Endothelial cell of umbilical vein (primary cell): ENCODE results near the gene WARS2. TPM values are rescaled to one million over a fixed set of nuclear protein-coding genes. Genes with fewer than 3 reads are reported as not detected.

Source experiments
- BruUV-seq: library from RNA; stranded (reverse); fragments of 400-500 nt; replicated peaks from 2 replicates; lab custom pipeline; 2021; lab: Mats Ljungman, UMichigan
- CTCF ChIA-PET: fragments of 300-600, 350-600 bp; sonication (Branson Sonifier 250); formaldehyde crosslinking; loops from one replicate; lab custom pipeline; 2021; ENCODE audit warnings: antibody characterized with exemption, inconsistent platforms; lab: Charles Lee
- POLR2A ChIA-PET: fragments of 300-600, 350-600 bp; sonication (Branson Sonifier 250); formaldehyde crosslinking; loops from one replicate; lab custom pipeline; 2021; ENCODE audit warnings: antibody characterized with exemption, inconsistent platforms; lab: Charles Lee
- DNase-seq: peaks from one replicate; pipeline ENCODE4 v3.0.0-alpha.2; 2011; ENCODE audit warnings: low read depth, low spot score
- FAIRE-seq: peaks from 2 replicates; lab custom pipeline; 2011; peaks lifted over from hg19 to GRCh38; lab: Jason Lieb, UNC
- H2AFZ ChIP-seq: 2 replicates; pipeline ENCODE4 v1.6.0; 2012; ENCODE audit warnings: low read depth, low read length, control low read depth, inconsistent platforms
- H3K27ac ChIP-seq: 2 replicates; pipeline ENCODE4 v1.5.1; 2011; ENCODE audit warnings: low read depth, mild to moderate bottlenecking, control low read depth, low read length, moderate library complexity; ENCODE audit not compliant: insufficient read depth
- H3K27me3 ChIP-seq, 2 experiments: 2 replicates each; pipeline versions ENCODE4 v1.6.0 to v1.6.1; 2011; ENCODE audit warnings: low read length in 2 of 2, mixed read lengths in 1 of 2; ENCODE audit not compliant: control insufficient read depth in 2 of 2, insufficient read depth in 2 of 2
- H3K36me3 ChIP-seq, 2 experiments: 2 replicates in 1 of 2; 3 replicates in 1 of 2; pipeline ENCODE4 v1.5.1; 2011; ENCODE audit warnings: low read length in 2 of 2, mild to moderate bottlenecking in 1 of 2, moderate library complexity in 1 of 2; ENCODE audit not compliant: control insufficient read depth in 2 of 2, insufficient read depth in 2 of 2; ENCODE audit errors: extremely low read depth in 1 of 2
- H3K4me1 ChIP-seq: 3 replicates; pipeline ENCODE4 v1.5.1; 2011; ENCODE audit warnings: mild to moderate bottlenecking, low read length; ENCODE audit not compliant: control insufficient read depth, insufficient read depth; ENCODE audit errors: extremely low read depth
- H3K4me2 ChIP-seq: 2 replicates; pipeline ENCODE4 v1.6.1; 2011; ENCODE audit warnings: low read length, control low read depth, mixed read lengths; ENCODE audit not compliant: insufficient read depth
- H3K4me3 ChIP-seq, 3 experiments: fragments of 200-600 bp in 1 of 3; sonication (generic), shearing (Covaris generic) in 1 of 3; replicated peaks in 1 of 3; 2 replicates each; pipeline ENCODE4 v1.5.1; 2011 to 2016; ENCODE audit warnings: control low read depth in 3 of 3, low read length in 3 of 3, mild to moderate bottlenecking in 2 of 3, inconsistent platforms in 1 of 3, low read depth in 1 of 3, moderate library complexity in 1 of 3; ENCODE audit not compliant: insufficient read depth in 1 of 3
- H3K79me2 ChIP-seq: 2 replicates; pipeline ENCODE4 v1.6.0; 2012; ENCODE audit warnings: low read length, inconsistent platforms; ENCODE audit not compliant: control insufficient read depth, insufficient read depth
- H3K9ac ChIP-seq: replicated peaks from 2 replicates; pipeline ENCODE3; 2011; ENCODE audit warnings: low read length, control low read depth; ENCODE audit not compliant: insufficient read depth; ENCODE audit errors: extremely low read depth
- H3K9me1 ChIP-seq: replicated peaks from 3 replicates; pipeline ENCODE4 v1.6.0; 2011; ENCODE audit warnings: mild to moderate bottlenecking, low read length; ENCODE audit not compliant: control insufficient read depth, insufficient read depth; ENCODE audit errors: extremely low read depth
- H3K9me3 ChIP-seq: replicated peaks from 2 replicates; pipeline ENCODE4 v1.5.1; 2012; ENCODE audit warnings: low read length, inconsistent platforms; ENCODE audit not compliant: control insufficient read depth, insufficient read depth
- H4K20me1 ChIP-seq: replicated peaks from 2 replicates; pipeline ENCODE3; 2011; ENCODE audit warnings: mild to moderate bottlenecking, low read length; ENCODE audit not compliant: control insufficient read depth, insufficient read depth; ENCODE audit errors: extremely low read depth
- EZH2 ChIP-seq: IDR thresholded peaks from 2 replicates; pipeline ENCODE4 v1.6.1; 2012; ENCODE audit warnings: borderline replicate concordance, low read depth, mild to moderate bottlenecking, moderate library complexity, low read length, inconsistent platforms; ENCODE audit not compliant: severe bottlenecking
- FOS ChIP-seq: IDR thresholded peaks from 2 replicates; pipeline ENCODE4 v1.6.1; 2011; ENCODE audit warnings: mild to moderate bottlenecking, low read length, moderate library complexity, borderline replicate concordance; ENCODE audit not compliant: insufficient read depth
- GATA2 ChIP-seq: IDR thresholded peaks from 2 replicates; pipeline ENCODE4 v1.7.0; 2011; ENCODE audit warnings: low read depth, mild to moderate bottlenecking, moderate library complexity, mixed read lengths, low read length; ENCODE audit not compliant: insufficient read length, insufficient read depth
- JUN ChIP-seq: IDR thresholded peaks from 2 replicates; pipeline ENCODE4 v1.6.1; 2011; ENCODE audit warnings: borderline replicate concordance, low read depth; ENCODE audit not compliant: insufficient read length, insufficient read depth
- MYC ChIP-seq: IDR thresholded peaks from one replicate; pipeline ENCODE4 v1.6.1; 2011; ENCODE audit warnings: mild to moderate bottlenecking, low read depth, low read length
- POLR2A ChIP-seq: IDR thresholded peaks from 2 replicates; pipeline ENCODE4 v1.6.1; 2012; ENCODE audit warnings: low read depth, mild to moderate bottlenecking, control low read depth, low read length
- POLR2AphosphoS5 ChIP-seq: IDR thresholded peaks from 2 replicates; pipeline ENCODE4 v1.6.1; 2012; ENCODE audit warnings: low read depth, mild to moderate bottlenecking, control low read depth, low read length, moderate library complexity; ENCODE audit not compliant: insufficient read depth
- dilution Hi-C: fragments of 300-500 bp; cut with MboI; formaldehyde crosslinking; loops from one replicate; pipeline ENCODE4 v1.15.0; 2019; ENCODE audit warnings: low sequenced_read_pairs; ENCODE audit not compliant: extremely low pct_ligation_motif_present
- intact Hi-C: fragments of 100-400 bp; cut with micrococcal nuclease; formaldehyde crosslinking; loops from one replicate; pipeline ENCODE4 v1.10.0; 2022
- polyA plus RNA-seq, 4 experiments: library from polyadenylated mRNA; depleted of rRNA in 3 of 4; stranded (reverse) in 3 of 4; unstranded in 1 of 4; fragments of >200 nt; gene quantifications; 2 replicates each; pipeline versions ENCODE4 v1.2.1 to v1.2.3, GENCODE V29; 2011 to 2012; ENCODE audit warnings: missing spikeins in 1 of 4
- total RNA-seq: library from RNA; stranded (reverse); gene quantifications from 2 replicates; pipeline ENCODE4 v1.2.3, GENCODE V29; 2021
- TF ChIP-seq, protein P1 (sequence below), 2 donors: IDR thresholded peaks; 1 replicate in 1 of 2; 2 replicates in 1 of 2; pipeline ENCODE4 v1.5.1; 2011; ENCODE audit warnings: low read length in 2 of 2, mild to moderate bottlenecking in 2 of 2, moderate library complexity in 2 of 2, control low read depth in 1 of 2, inconsistent platforms in 1 of 2, low read depth in 1 of 2; ENCODE audit not compliant: insufficient read depth in 1 of 2; ENCODE audit errors: extremely low read depth in 1 of 2
- TF ChIP-seq, protein P2 (sequence below): IDR thresholded peaks from 2 replicates; pipeline ENCODE4 v1.6.1; 2011; ENCODE audit not compliant: insufficient read depth, insufficient read length

WARS2 gene
- total and polyA plus RNA-seq, 2 donors (not counting 3 experiments of a cell fraction or from before 2014, with no cell fraction given), result 5.9 to 11.8 TPM

DNA sequence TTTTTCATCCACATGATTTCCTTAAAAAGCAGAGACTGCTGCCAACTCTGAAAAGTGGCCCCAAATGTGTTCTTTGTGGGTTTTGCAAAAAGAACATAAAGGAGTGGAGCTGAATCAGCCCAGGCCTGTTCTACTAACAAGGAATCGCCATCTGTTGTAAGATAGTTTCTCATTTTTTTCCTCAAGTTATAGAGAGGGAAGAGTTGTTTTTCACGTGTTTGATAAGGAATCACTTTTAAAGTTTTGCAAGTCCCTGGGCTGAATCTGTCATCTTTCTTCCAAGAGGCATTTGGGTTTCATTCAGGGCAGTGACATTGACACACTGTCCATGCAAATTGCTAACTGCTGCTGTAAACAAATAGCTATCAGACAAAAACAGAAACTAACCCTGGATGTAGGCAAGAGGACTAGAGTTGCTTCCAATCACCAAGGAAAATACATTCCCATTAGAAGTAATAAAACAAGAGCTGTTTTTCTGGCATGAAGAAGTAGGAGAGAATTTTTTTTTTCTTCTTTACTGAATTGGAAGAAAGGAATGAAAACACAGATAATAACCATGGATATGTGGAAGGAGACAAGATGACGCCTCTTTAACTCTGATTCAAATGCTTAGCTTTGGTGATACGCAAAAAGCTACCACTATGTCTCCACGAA, 93.5 kb downstream of the WARS2 start:
- no TSS peak for BruUV-seq
- no peaks in the 10 kb centered on the region for H3K27me3 ChIP-seq
- H3K9me1 ChIP-seq, result no peaks in the 10 kb centered on the region
- dilution Hi-C loops (no loop called here), intact Hi-C loops (no loop called here)
- H3K36me3 ChIP-seq, result no peaks in the 10 kb centered on the region
- no peak overlapping the region for H3K4me2 ChIP-seq
- no peak overlapping the region for H3K9ac ChIP-seq
- no peak overlapping the region for H3K27ac ChIP-seq
- DNase-seq, result no peak
- ChIA-PET POLR2A (no interaction called here), CTCF (interaction anchor here (0.7 to 2.0 kb wide), 3 partner anchors 19 to 80 kb away, joined by 3 to 4 read pairs (median 3); no protein-coding TSS in a partner anchor)
- no peaks in the 10 kb centered on the region for H3K4me1 ChIP-seq
- TF ChIP-seq, protein P1, sequence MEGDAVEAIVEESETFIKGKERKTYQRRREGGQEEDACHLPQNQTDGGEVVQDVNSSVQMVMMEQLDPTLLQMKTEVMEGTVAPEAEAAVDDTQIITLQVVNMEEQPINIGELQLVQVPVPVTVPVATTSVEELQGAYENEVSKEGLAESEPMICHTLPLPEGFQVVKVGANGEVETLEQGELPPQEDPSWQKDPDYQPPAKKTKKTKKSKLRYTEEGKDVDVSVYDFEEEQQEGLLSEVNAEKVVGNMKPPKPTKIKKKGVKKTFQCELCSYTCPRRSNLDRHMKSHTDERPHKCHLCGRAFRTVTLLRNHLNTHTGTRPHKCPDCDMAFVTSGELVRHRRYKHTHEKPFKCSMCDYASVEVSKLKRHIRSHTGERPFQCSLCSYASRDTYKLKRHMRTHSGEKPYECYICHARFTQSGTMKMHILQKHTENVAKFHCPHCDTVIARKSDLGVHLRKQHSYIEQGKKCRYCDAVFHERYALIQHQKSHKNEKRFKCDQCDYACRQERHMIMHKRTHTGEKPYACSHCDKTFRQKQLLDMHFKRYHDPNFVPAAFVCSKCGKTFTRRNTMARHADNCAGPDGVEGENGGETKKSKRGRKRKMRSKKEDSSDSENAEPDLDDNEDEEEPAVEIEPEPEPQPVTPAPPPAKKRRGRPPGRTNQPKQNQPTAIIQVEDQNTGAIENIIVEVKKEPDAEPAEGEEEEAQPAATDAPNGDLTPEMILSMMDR (IDR thresholded peaks at IDR 0.05; ENCODE audit: extremely low read depth in 1 of 2, insufficient read depth in 1 of 2, low read depth in 1 of 2, low read length in 2 of 2), result no peak
- no peak for TF ChIP-seq POLR2AphosphoS5
- TF ChIP-seq, protein P2, sequence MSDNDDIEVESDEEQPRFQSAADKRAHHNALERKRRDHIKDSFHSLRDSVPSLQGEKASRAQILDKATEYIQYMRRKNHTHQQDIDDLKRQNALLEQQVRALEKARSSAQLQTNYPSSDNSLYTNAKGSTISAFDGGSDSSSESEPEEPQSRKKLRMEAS, result no peak
- TF ChIP-seq EZH2, result no peak
- no peak for TF ChIP-seq FOS
- no peak for TF ChIP-seq POLR2A
- no peak for TF ChIP-seq JUN
- TF ChIP-seq MYC, result no peak
- no peak for TF ChIP-seq GATA2
- no peak overlapping the region for H2AFZ ChIP-seq
- no peak overlapping the region for H3K4me3 ChIP-seq
- no peaks in the 10 kb centered on the region for H4K20me1 ChIP-seq
- no peaks in the 10 kb centered on the region for H3K79me2 ChIP-seq
- H3K9me3 ChIP-seq, result no peaks in the 10 kb centered on the region
- no peak for FAIRE-seq
